HCT116 (cell line): ENCODE data around the gene GBF1.

Experiments
- CEBPB ChIP-seq: IDR thresholded peaks from 2 replicates; pipeline ENCODE4 v1.6.1; 2012; ENCODE audit warnings: low read depth
- ELF1 ChIP-seq: IDR thresholded peaks from 2 replicates; pipeline ENCODE4 v1.6.1; 2012; ENCODE audit warnings: low read depth, borderline replicate concordance
- EZH2 ChIP-seq: fragments of 200-600 bp; sonication (generic); IDR thresholded peaks from 2 replicates; pipeline ENCODE4 v1.6.1; 2017; ENCODE audit warnings: antibody characterized with exemption, mixed run types
- JUND ChIP-seq: IDR thresholded peaks from 2 replicates; pipeline ENCODE4 v1.6.1; 2012
- MAX ChIP-seq: IDR thresholded peaks from 2 replicates; pipeline ENCODE4 v1.6.1; 2012
- POLR2AphosphoS5 ChIP-seq: IDR thresholded peaks from 2 replicates; pipeline ENCODE4 v1.6.1; 2011; ENCODE audit warnings: mild to moderate bottlenecking, low read depth, low read length, moderate library complexity
- RAD21 ChIP-seq: IDR thresholded peaks from 2 replicates; pipeline ENCODE4 v1.6.1; 2012; ENCODE audit warnings: low read depth, mild to moderate bottlenecking
- SP1 ChIP-seq: IDR thresholded peaks from 2 replicates; pipeline ENCODE4 v1.6.1; 2012; ENCODE audit warnings: low read depth
- ZFX ChIP-seq: fragments of 450-650 bp; IDR thresholded peaks from 2 replicates; pipeline ENCODE4 v1.6.1; 2017
- TF ChIP-seq, protein P1 (sequence below), 3 experiments: fragments of 200-600 bp in 1 of 3; sonication (generic) in 1 of 3; IDR thresholded peaks in 2 of 3; conservative IDR thresholded peaks in 1 of 3; 2 replicates each; pipeline ENCODE4 v1.5.1; 2012 to 2017; ENCODE audit warnings: low read depth in 2 of 3, low read length in 2 of 3, antibody characterized with exemption in 1 of 3, borderline replicate concordance in 1 of 3, control low read depth in 1 of 3, mild to moderate bottlenecking in 1 of 3, mixed read lengths in 1 of 3, mixed run types in 1 of 3, moderate library complexity in 1 of 3; ENCODE audit not compliant: insufficient read depth in 1 of 3

DNA sequence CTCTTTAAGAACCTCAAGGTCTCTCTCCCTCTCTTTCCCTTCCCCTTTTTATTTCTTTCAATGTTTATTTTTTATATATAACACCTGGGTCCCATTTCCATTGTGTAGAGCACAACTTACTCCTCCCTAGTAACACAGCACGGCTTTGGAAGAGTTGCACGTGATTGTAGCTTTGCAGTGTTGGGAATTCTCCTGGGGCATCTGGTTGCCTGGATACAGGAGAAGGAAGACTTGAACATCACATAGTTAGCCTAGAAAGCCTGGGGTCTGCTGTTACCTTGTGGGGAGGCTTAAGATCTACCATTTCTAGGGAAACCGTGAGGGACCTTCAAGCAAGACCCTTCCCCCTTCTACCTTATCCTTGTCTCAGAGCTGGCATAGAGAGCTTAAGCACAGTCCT, 109.1 kb downstream of the GBF1 start:
- TF ChIP-seq SP1 (no peak), RAD21 (no peak), ZFX (no peak), MAX (no peak), POLR2AphosphoS5 (no peak), EZH2 (no peak), CEBPB (no peak), ELF1 (no peak), JUND (no peak)
- TF ChIP-seq, protein P1, sequence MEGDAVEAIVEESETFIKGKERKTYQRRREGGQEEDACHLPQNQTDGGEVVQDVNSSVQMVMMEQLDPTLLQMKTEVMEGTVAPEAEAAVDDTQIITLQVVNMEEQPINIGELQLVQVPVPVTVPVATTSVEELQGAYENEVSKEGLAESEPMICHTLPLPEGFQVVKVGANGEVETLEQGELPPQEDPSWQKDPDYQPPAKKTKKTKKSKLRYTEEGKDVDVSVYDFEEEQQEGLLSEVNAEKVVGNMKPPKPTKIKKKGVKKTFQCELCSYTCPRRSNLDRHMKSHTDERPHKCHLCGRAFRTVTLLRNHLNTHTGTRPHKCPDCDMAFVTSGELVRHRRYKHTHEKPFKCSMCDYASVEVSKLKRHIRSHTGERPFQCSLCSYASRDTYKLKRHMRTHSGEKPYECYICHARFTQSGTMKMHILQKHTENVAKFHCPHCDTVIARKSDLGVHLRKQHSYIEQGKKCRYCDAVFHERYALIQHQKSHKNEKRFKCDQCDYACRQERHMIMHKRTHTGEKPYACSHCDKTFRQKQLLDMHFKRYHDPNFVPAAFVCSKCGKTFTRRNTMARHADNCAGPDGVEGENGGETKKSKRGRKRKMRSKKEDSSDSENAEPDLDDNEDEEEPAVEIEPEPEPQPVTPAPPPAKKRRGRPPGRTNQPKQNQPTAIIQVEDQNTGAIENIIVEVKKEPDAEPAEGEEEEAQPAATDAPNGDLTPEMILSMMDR (IDR thresholded peaks at IDR 0.05 in 2 of 3, conservative IDR thresholded peaks at IDR 0.05 in 1 of 3; ENCODE audit: borderline replicate concordance in 1 of 3, insufficient read depth in 1 of 3, low read depth in 2 of 3, low read length in 2 of 3) = no peak
